ENCODE data around the gene IGF1R.

Gene IGF1R

DNA sequence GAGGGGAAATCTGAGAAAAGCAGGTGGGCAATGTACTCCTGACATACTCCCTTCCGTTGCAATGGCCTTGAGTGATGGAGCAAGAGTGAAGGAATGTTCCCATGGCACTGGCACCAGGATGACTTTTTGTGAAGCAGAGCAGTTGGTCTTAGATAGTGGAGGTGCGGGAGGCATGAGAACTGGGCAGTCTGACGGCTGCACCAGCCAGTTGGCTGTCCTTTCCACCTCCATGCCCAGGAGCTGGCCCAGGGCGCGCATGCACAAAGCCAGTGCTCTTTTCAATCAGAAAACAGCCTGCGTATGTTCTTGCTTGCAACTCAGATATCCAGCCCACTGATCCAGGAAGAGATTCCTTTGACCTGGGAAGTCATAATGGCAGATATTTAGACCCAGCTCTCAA lies 222.4 kb downstream of the IGF1R start:
- no peak for DNase-seq

- no peak for DNase-seq
Measured at GRCh38 chr15:98872774-98873173, 224.4 kb downstream of the IGF1R start.

- DNase-seq, result no peak
Measured at GRCh38 chr15:98873441-98874218, 225.3 kb downstream of the IGF1R start.

DNA sequence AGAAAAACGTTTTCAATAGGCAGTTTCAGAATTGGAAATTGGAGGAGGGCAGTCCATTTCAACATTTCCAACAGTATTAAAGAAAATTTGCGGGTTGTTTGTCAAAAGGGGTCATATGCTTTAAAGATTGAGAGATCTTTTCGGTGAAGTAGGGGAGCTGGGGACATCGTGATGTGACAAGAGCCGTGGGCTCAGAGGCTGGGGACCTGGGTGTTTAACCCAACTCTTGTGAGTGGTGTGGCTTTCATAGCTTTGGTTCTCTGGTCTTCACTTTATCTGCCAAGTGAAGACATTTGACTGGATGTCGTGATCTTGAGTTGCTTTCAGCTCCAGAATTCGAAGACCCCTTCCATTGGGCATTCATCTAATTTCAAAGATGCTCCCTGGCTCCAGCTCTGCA lies 226.0 kb downstream of the IGF1R start:
- DNase-seq, result no peak

GRCh38 chr15:98874773-98875172 lies 226.4 kb downstream of the IGF1R start:
- no peak for DNase-seq

- no peak for DNase-seq
Measured at GRCh38 chr15:98875309-98875708, 227.0 kb downstream of the IGF1R start.

DNA sequence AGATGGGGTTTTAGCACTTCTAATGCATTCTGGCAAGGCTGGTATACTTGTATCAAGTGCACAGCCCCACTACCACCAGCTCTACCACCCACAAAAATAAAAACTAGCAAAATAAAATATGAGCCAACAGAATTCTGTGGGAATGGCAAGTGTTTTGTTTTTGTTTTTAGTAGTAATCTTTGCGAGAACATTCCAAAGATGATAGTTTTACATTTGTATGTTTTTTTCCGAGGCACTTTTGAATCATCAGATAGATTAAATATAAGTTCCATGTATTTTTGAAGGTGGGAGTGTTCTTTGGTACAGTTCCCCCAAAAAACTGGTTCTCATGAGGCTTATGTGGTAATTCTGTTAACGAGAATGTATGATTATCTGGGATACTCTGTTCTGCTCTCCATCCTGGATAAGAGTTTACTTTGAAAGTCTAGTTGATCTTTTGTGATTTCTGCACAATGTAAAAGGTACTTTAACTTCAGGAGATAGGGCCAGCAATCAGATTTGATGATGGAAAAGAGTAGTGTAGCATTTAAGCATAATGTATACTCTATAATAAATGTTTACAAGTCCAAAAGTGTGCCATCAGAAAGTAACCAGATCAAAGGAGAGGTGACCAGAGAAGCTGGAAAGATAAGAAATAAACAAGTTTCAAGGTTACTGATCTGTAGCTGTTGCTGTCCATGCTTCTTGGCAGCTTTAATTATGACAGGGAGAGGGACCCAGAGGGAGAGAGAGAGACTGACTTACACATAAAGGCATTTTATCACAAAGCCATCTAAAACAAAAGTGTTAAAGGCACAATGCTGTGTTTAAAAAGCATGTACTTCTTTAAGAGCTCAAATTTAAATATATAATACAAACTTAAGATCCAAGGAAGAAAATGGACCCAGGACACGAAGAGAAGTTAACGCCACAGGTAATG lies 228.4 kb downstream of the IGF1R start:
- no peak for DNase-seq

GRCh38 chr15:98878172-98878571 lies 229.8 kb downstream of the IGF1R start:
- no peak for DNase-seq

- DNase-seq, result no peak
Measured at GRCh38 chr15:98878862-98879261, 230.5 kb downstream of the IGF1R start.

GRCh38 chr15:98881526-98882520 lies 233.5 kb downstream of the IGF1R start:
- DNase-seq, result no peak

GRCh38 chr15:98883478-98883877 lies 235.1 kb downstream of the IGF1R start:
- no peak for DNase-seq

DNA sequence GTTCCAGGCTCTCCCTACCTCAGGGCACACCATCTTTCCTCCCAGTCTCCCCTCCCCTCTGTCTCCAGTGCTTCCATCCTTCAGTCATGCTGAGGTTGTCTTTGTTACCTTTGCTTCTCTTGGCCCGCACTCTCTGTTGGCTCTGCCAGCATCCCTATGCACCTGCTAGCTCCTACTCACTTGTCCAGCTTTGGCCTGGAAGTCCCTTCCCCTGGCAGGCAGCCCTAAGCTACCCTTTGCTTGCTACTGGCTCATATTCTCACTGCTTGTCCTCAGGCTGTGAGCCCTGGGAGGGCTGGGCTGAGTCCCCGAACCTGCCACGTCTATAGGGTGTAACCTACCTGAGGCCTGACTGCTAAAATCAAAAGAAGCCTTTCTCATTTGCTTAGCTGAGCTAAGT lies 236.6 kb downstream of the IGF1R start:
- DNase-seq, result no peak

GRCh38 chr15:98887976-98888375 lies 239.6 kb downstream of the IGF1R start:
- DNase-seq, result no peak

GRCh38 chr15:98888820-98889479 lies 240.6 kb downstream of the IGF1R start:
- DNase-seq, result no peak

GRCh38 chr15:98889930-98890695 lies 241.8 kb downstream of the IGF1R start:
- no peak for DNase-seq

DNA sequence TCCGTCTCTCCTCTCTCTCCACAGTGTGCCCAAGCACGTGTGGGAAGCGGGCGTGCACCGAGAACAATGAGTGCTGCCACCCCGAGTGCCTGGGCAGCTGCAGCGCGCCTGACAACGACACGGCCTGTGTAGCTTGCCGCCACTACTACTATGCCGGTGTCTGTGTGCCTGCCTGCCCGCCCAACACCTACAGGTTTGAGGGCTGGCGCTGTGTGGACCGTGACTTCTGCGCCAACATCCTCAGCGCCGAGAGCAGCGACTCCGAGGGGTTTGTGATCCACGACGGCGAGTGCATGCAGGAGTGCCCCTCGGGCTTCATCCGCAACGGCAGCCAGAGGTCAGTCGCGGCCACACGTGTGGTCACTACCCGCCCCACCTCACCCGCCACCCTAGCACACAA lies 243.0 kb downstream of the IGF1R start:
- DNase-seq, result no peak

DNA sequence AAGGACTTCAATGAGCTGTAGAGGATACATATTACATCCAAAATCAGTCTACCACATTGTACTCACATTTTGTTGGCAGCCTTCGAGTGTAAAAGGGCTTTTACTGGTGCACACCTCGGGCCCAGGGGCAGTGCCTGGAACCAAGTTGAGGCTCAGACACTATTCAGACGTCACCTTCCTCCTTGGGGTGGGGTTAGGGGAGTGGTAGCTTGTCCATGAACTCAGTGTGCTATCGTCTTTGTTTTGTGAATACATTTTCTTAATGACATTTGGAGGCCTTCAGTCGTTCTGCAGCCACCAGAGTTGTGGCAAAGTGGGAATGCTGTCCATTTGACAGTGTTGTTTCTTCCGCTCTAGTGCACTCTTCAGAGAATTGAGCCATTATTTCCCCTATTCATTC lies 245.1 kb downstream of the IGF1R start:
- DNase-seq, result no peak

GRCh38 chr15:98894312-98894711 lies 246.0 kb downstream of the IGF1R start:
- DNase-seq, result no peak

- no peak for DNase-seq
Measured at GRCh38 chr15:98896002-98896721, 247.8 kb downstream of the IGF1R start.

All from right hindlimb (tissue), 1 donor.